ENCODE results near the gene ARHGEF6. TPM values are rescaled to one million over a fixed set of nuclear protein-coding genes. Genes with fewer than 3 reads are reported as not detected.

Gene ARHGEF6
- polyA plus RNA-seq, 4 donors, result 1.1 to 6.4 (median 3.8) TPM

GRCh38 chrX:136731798-136732197, 48.9 kb downstream of the ARHGEF6 start:
- WGBS, 3 donors, result 75 to 94% (median 85%) methylated on average over 3 of the region's 3 CpGs
- H3K27ac ChIP-seq (ENCODE audit: low read depth in 1 of 3, low read length in 2 of 3), result no peak overlapping the region
- no peak for FAIRE-seq
- H3K9me3 ChIP-seq (ENCODE audit: control insufficient read depth in 2 of 2, insufficient read depth in 1 of 2, low read depth in 1 of 2, low read length in 1 of 2), result no peaks in the 10 kb centered on the region
- no peak overlapping the region for H3K4me3 ChIP-seq (ENCODE audit: low read depth in 1 of 3, low read length in 3 of 3)
- DNase-seq, result no peak
- no peaks in the 10 kb centered on the region for H3K27me3 ChIP-seq (ENCODE audit: control insufficient read depth in 3 of 3, insufficient read depth in 3 of 3, low read length in 3 of 3)
- no peaks in the 10 kb centered on the region for H3K4me1 ChIP-seq (ENCODE audit: control insufficient read depth in 3 of 3, insufficient read depth in 2 of 3, low read depth in 1 of 3, low read length in 2 of 3)
- no peaks in the 10 kb centered on the region for H3K36me3 ChIP-seq (ENCODE audit: control insufficient read depth in 3 of 3, insufficient read depth in 2 of 3, low read depth in 1 of 3, low read length in 3 of 3)

- H3K27ac ChIP-seq (ENCODE audit: low read depth in 1 of 3, low read length in 2 of 3), result no peak overlapping the region
- no peaks in the 10 kb centered on the region for H3K4me1 ChIP-seq (ENCODE audit: control insufficient read depth in 3 of 3, insufficient read depth in 2 of 3, low read depth in 1 of 3, low read length in 2 of 3)
- WGBS, 3 donors, result 62 to 71% (median 70%) methylated on average over 5 of the region's 5 CpGs
- no peak for FAIRE-seq
- no peak overlapping the region for H3K4me3 ChIP-seq (ENCODE audit: low read depth in 1 of 3, low read length in 3 of 3)
- H3K36me3 ChIP-seq (ENCODE audit: control insufficient read depth in 3 of 3, insufficient read depth in 2 of 3, low read depth in 1 of 3, low read length in 3 of 3), result no peaks in the 10 kb centered on the region
- DNase-seq, result no peak
- H3K27me3 ChIP-seq (ENCODE audit: control insufficient read depth in 3 of 3, insufficient read depth in 3 of 3, low read length in 3 of 3), result no peaks in the 10 kb centered on the region
- no peaks in the 10 kb centered on the region for H3K9me3 ChIP-seq (ENCODE audit: control insufficient read depth in 2 of 2, insufficient read depth in 1 of 2, low read depth in 1 of 2, low read length in 1 of 2)
Observed at GRCh38 chrX:136731207-136731782, 49.4 kb downstream of the ARHGEF6 start.

- DNase-seq (no peak), FAIRE-seq (no peak)
- Histone ChIP-seq H3K27ac (ENCODE audit: low read depth in 1 of 3, low read length in 2 of 3) (no peak overlapping the region), H3K27me3 (ENCODE audit: control insufficient read depth in 3 of 3, insufficient read depth in 3 of 3, low read length in 3 of 3) (no peaks in the 10 kb centered on the region), H3K9me3 (ENCODE audit: control insufficient read depth in 2 of 2, insufficient read depth in 1 of 2, low read depth in 1 of 2, low read length in 1 of 2) (no peaks in the 10 kb centered on the region), H3K4me1 (ENCODE audit: control insufficient read depth in 3 of 3, insufficient read depth in 2 of 3, low read depth in 1 of 3, low read length in 2 of 3) (no peaks in the 10 kb centered on the region), H3K4me3 (ENCODE audit: low read depth in 1 of 3, low read length in 3 of 3) (no peak overlapping the region), H3K36me3 (ENCODE audit: control insufficient read depth in 3 of 3, insufficient read depth in 2 of 3, low read depth in 1 of 3, low read length in 3 of 3) (no peaks in the 10 kb centered on the region)
- 44 to 65% (median 56%) methylated on average over 1 of the region's 1 CpG for WGBS, 3 donors
Observed at GRCh38 chrX:136728393-136728792, 52.3 kb downstream of the ARHGEF6 start.

- no peak overlapping the region for H3K27ac ChIP-seq (ENCODE audit: low read depth in 1 of 3, low read length in 2 of 3)
- H3K4me1 ChIP-seq (ENCODE audit: control insufficient read depth in 3 of 3, insufficient read depth in 2 of 3, low read depth in 1 of 3, low read length in 2 of 3), result no peaks in the 10 kb centered on the region
- H3K4me3 ChIP-seq (ENCODE audit: low read depth in 1 of 3, low read length in 3 of 3), result no peak overlapping the region
- H3K9me3 ChIP-seq (ENCODE audit: control insufficient read depth in 2 of 2, insufficient read depth in 1 of 2, low read depth in 1 of 2, low read length in 1 of 2), result no peaks in the 10 kb centered on the region
- H3K36me3 ChIP-seq (ENCODE audit: control insufficient read depth in 3 of 3, insufficient read depth in 2 of 3, low read depth in 1 of 3, low read length in 3 of 3), result no peaks in the 10 kb centered on the region
- no peaks in the 10 kb centered on the region for H3K27me3 ChIP-seq (ENCODE audit: control insufficient read depth in 3 of 3, insufficient read depth in 3 of 3, low read length in 3 of 3)
- DNase-seq (no peak), FAIRE-seq (no peak)
Observed at GRCh38 chrX:136725441-136726104, 55.2 kb downstream of the ARHGEF6 start.

- no peak overlapping the region for H3K27ac ChIP-seq (ENCODE audit: low read depth in 1 of 3, low read length in 2 of 3)
- H3K9me3 ChIP-seq (ENCODE audit: control insufficient read depth in 2 of 2, insufficient read depth in 1 of 2, low read depth in 1 of 2, low read length in 1 of 2), result no peaks in the 10 kb centered on the region
- no peak for DNase-seq
- H3K36me3 ChIP-seq (ENCODE audit: control insufficient read depth in 3 of 3, insufficient read depth in 2 of 3, low read depth in 1 of 3, low read length in 3 of 3), result no peaks in the 10 kb centered on the region
- peak; percentile 68 for FAIRE-seq
- no peaks in the 10 kb centered on the region for H3K4me1 ChIP-seq (ENCODE audit: control insufficient read depth in 3 of 3, insufficient read depth in 2 of 3, low read depth in 1 of 3, low read length in 2 of 3)
- WGBS, 3 donors, result 56 to 82% (median 75%) methylated on average over 2 of the region's 2 CpGs
- no peaks in the 10 kb centered on the region for H3K27me3 ChIP-seq (ENCODE audit: control insufficient read depth in 3 of 3, insufficient read depth in 3 of 3, low read length in 3 of 3)
- no peak overlapping the region for H3K4me3 ChIP-seq (ENCODE audit: low read depth in 1 of 3, low read length in 3 of 3)
Observed at GRCh38 chrX:136718091-136718490, 62.6 kb downstream of the ARHGEF6 start.

DNA sequence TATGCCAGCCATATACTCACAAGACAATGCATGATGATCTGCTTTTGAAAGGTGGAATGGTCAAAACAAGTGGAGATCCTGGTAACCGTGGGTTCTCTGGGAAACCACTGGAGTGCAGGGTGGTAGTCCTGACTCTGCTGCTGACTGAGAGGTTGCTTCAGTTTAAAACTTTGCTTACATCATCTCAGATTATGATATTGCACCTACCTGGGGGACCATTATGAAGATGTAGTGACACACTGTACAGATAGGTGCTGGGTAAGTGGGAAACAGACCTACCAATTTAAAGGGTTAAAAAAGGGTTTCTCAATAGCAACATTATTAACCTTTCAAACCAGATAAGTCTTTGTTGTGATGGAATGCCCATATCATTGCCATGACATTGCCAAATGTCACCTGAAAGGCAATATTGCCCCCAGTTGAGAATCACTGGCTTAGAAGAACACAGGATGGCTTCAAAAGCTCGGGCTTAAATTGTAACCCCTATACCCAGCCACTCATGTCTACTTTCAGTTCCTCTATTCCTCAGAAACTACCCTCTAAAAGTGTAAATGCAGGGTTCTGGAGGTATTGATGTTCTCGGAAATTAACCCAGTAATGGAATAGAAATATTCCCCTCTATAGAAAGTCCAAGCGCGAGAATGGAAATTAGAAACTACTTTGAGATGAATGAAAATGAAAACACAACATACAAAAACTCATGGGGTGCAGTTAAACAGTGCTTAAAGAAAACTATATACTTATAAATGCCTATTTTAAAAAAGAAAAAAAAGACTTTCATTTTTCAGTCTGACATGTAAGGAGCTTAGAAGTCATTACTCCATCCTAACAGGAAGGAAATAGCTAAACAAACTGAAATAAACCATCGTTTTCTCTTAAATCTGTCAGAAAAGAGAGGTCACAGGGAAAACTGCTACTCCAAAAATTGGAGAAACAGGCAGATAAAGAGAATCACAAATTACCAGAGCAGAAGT, 65.8 kb downstream of the ARHGEF6 start:
- Histone ChIP-seq H3K27me3 (ENCODE audit: control insufficient read depth in 3 of 3, insufficient read depth in 3 of 3, low read length in 3 of 3) (no peaks in the 10 kb centered on the region), H3K4me3 (ENCODE audit: low read depth in 1 of 3, low read length in 3 of 3) (no peak overlapping the region), H3K36me3 (ENCODE audit: control insufficient read depth in 3 of 3, insufficient read depth in 2 of 3, low read depth in 1 of 3, low read length in 3 of 3) (no peaks in the 10 kb centered on the region), H3K27ac (ENCODE audit: low read depth in 1 of 3, low read length in 2 of 3) (peak overlapping the region in 1 of 3 donors; percentile 27), H3K4me1 (ENCODE audit: control insufficient read depth in 3 of 3, insufficient read depth in 2 of 3, low read depth in 1 of 3, low read length in 2 of 3) (no peaks in the 10 kb centered on the region), H3K9me3 (ENCODE audit: control insufficient read depth in 2 of 2, insufficient read depth in 1 of 2, low read depth in 1 of 2, low read length in 1 of 2) (no peaks in the 10 kb centered on the region)
- WGBS, 3 donors, result 57 to 70% (median 61%) methylated on average over 6 of the region's 6 CpGs
- DNase-seq, result no peak
- no peak for FAIRE-seq

- Histone ChIP-seq H3K36me3 (ENCODE audit: control insufficient read depth in 3 of 3, insufficient read depth in 2 of 3, low read depth in 1 of 3, low read length in 3 of 3) (no peaks in the 10 kb centered on the region), H3K9me3 (ENCODE audit: control insufficient read depth in 2 of 2, insufficient read depth in 1 of 2, low read depth in 1 of 2, low read length in 1 of 2) (no peaks in the 10 kb centered on the region), H3K4me1 (ENCODE audit: control insufficient read depth in 3 of 3, insufficient read depth in 2 of 3, low read depth in 1 of 3, low read length in 2 of 3) (no peaks in the 10 kb centered on the region), H3K27me3 (ENCODE audit: control insufficient read depth in 3 of 3, insufficient read depth in 3 of 3, low read length in 3 of 3) (no peaks in the 10 kb centered on the region), H3K4me3 (ENCODE audit: low read depth in 1 of 3, low read length in 3 of 3) (no peak overlapping the region), H3K27ac (ENCODE audit: low read depth in 1 of 3, low read length in 2 of 3) (no peak overlapping the region)
- no peak for DNase-seq
- FAIRE-seq, result no peak
Observed at GRCh38 chrX:136712650-136713310, 68.0 kb downstream of the ARHGEF6 start.

DNA sequence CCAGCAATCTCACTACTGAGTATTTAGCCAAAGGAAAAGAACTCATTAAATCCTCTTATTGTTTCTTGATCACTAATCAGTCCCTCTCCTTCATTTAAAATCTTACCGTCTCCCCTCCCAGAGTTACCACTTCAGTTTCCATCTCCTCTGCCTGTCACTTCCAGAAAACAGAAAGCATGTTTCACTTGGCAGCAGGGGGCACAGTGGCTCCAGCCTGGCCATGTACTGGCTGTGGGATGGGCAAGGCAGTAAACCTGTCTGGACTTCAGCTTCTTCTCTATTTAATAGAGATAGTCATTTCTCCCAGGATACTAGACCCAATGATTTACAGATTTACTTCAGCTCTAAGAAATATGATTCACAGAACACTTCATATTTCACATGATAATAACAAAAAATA, 69.6 kb downstream of the ARHGEF6 start:
- H3K4me1 ChIP-seq (ENCODE audit: control insufficient read depth in 3 of 3, insufficient read depth in 2 of 3, low read depth in 1 of 3, low read length in 2 of 3), result no peaks in the 10 kb centered on the region
- DNase-seq (peak; percentile 10 to 32), FAIRE-seq (no peak)
- 25 to 62% (median 48%) methylated on average over 1 of the region's 1 CpG for WGBS, 3 donors
- H3K27ac ChIP-seq (ENCODE audit: low read depth in 1 of 3, low read length in 2 of 3), result no peak overlapping the region
- no peaks in the 10 kb centered on the region for H3K36me3 ChIP-seq (ENCODE audit: control insufficient read depth in 3 of 3, insufficient read depth in 2 of 3, low read depth in 1 of 3, low read length in 3 of 3)
- no peak overlapping the region for H3K4me3 ChIP-seq (ENCODE audit: low read depth in 1 of 3, low read length in 3 of 3)
- no peaks in the 10 kb centered on the region for H3K9me3 ChIP-seq (ENCODE audit: control insufficient read depth in 2 of 2, insufficient read depth in 1 of 2, low read depth in 1 of 2, low read length in 1 of 2)
- H3K27me3 ChIP-seq (ENCODE audit: control insufficient read depth in 3 of 3, insufficient read depth in 3 of 3, low read length in 3 of 3), result no peaks in the 10 kb centered on the region

Measured in small intestine (tissue), 7 donors.